ENCODE measurements around the gene NMNAT2. TPM values are rescaled to one million over a fixed set of nuclear protein-coding genes. Genes with fewer than 3 reads are reported as not detected.

Gene NMNAT2
- total and polyA plus RNA-seq, 2 of the 4 experiments (the other 2 are of a cell fraction), result 0.36 to 2.4 TPM

Other genes with a start within 250 kb of the NMNAT2 start
- gene LAMC2, start 232.1 kb downstream of the NMNAT2 start, total RNA-seq (2012; rRNA removed), result 2.2 and 2.3 TPM in 2 replicates
- 2.6 and 2.8 TPM in 2 replicates for gene LAMC2, start 232.1 kb downstream of the NMNAT2 start, polyA plus RNA-seq (2012; rRNA removed)
- 20.8 and 22.6 TPM in 2 replicates for gene SMG7, start 54.1 kb upstream of the NMNAT2 start, total RNA-seq (2012; rRNA removed)
- gene SMG7, start 54.1 kb upstream of the NMNAT2 start, polyA plus RNA-seq (2012; rRNA removed), result 17.2 and 18.1 TPM in 2 replicates
- gene NCF2, start 172.1 kb upstream of the NMNAT2 start, total RNA-seq (2012; rRNA removed), result 2.8 and 3.2 TPM in 2 replicates
- 2.6 and 4.2 TPM in 2 replicates for gene NCF2, start 172.1 kb upstream of the NMNAT2 start, polyA plus RNA-seq (2012; rRNA removed)
- gene ARPC5, start 217.4 kb upstream of the NMNAT2 start, total RNA-seq (2012; rRNA removed), result 212 and 361 TPM in 2 replicates
- gene ARPC5, start 217.4 kb upstream of the NMNAT2 start, polyA plus RNA-seq (2012; rRNA removed), result 91.0 and 132 TPM in 2 replicates
- not detected in 2 replicates for gene APOBEC4, start 234.9 kb upstream of the NMNAT2 start, total RNA-seq (2012; rRNA removed)
- gene APOBEC4, start 234.9 kb upstream of the NMNAT2 start, polyA plus RNA-seq (2012; rRNA removed), result not detected in 2 replicates

All from IMR-90 (cell line).